HG03571 (cell line): ENCODE measurements around the gene ASH1L.
"Not testable (repeated sequence)": the region's sequence is repeated elsewhere in the genome, so short reads cannot be mapped to it uniquely, and the experiment has no call there.

Experiments used
- ATAC-seq: cut with Tn5 transposase; IDR thresholded peaks from one replicate; pipeline ENCODE4 v1.9.1; 2021; ENCODE audit not compliant: unreplicated experiment

The ASH1L gene

DNA sequence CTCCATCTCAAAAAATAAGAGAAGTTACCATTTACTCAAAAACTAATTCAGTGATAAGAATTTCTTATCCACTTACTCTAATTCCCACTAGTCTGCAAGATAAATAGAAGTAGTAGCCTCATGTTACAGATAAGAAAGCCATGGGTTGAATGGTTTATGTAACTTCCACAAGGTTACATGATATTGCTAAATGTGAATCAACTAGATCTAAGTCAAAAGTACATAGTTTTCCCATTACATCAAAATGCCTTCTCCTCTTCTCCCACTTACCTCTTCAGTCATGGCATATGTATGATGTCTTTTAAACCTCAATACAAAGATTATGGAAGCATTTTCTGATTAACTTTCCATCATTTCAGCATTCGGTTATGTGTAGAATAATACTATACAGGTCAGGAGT lies 108.5 kb downstream of the ASH1L start:
- no peak for ATAC-seq

DNA sequence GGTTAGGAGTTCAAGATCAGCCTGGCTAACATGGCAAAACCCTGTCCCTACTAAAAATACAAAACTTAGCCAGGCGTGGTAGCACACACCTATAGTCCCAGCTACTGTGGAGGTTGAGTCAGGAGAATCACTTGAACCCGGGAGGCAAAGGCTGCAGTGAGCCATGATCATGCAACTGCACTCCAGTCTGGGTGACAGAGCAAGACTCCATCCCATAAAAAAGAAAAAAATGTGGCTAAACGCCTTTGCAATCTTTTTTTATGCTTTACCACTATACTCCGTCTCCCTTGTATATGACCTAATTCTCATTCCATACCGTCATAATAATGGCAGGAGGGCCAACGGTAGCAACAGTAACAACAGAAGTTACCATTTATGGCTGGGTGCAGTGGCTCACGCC lies 109.5 kb downstream of the ASH1L start:
- ATAC-seq: no peak

DNA sequence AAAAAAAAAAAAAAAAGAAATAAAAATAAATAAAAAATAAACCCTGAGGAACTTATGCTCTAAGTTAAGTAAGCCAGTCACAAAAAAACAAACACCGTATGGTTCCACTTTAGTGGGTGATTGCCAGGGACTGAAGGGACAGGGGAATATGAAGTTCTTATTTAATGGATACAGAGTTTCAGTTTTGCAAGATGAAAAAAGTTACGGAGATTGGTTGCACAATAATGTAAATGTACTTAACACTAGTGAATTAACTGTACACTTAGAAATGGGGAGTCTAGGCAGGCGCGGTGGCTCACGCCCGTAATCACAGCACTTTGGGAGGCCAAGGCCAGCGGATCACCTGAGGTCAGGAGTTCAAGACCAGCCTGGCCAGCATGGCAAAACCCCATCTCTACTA lies 111.4 kb downstream of the ASH1L start:
- ATAC-seq: no peak

GRCh38 chr1:155442431-155442830 lies 120.2 kb downstream of the ASH1L start:
- not testable (repeated sequence) for ATAC-seq

DNA sequence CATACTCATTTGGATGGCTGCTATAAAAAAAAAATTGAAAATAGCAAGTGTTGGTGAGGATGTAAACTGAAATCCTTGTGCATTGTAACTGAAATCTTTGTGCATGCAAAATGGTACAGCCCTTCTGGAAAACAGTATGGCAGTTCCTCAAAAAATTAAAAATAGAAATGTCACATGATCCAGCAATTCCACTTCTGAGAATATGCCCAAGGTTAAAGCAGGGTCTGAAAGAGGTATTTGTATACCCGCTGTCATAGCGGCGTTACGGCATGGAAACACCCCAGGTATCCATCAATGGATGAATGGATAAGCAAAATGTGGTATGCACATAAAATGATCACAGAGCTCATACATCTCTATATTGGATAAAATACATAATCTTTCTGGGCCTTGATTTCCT lies 125.2 kb downstream of the ASH1L start:
- ATAC-seq: no peak

GRCh38 chr1:155433831-155434389 lies 128.7 kb downstream of the ASH1L start:
- ATAC-seq: not testable (repeated sequence)

GRCh38 chr1:155433128-155433830 lies 129.3 kb downstream of the ASH1L start:
- not testable (repeated sequence) for ATAC-seq

- no peak for ATAC-seq
Measured at GRCh38 chr1:155424091-155424490, 138.5 kb downstream of the ASH1L start.

GRCh38 chr1:155420788-155421187 lies 141.8 kb downstream of the ASH1L start:
- ATAC-seq: no peak

GRCh38 chr1:155411840-155412239 lies 150.8 kb downstream of the ASH1L start:
- not testable (repeated sequence) for ATAC-seq

- ATAC-seq: no peak
Measured at GRCh38 chr1:155410931-155411330, 151.7 kb downstream of the ASH1L start.

DNA sequence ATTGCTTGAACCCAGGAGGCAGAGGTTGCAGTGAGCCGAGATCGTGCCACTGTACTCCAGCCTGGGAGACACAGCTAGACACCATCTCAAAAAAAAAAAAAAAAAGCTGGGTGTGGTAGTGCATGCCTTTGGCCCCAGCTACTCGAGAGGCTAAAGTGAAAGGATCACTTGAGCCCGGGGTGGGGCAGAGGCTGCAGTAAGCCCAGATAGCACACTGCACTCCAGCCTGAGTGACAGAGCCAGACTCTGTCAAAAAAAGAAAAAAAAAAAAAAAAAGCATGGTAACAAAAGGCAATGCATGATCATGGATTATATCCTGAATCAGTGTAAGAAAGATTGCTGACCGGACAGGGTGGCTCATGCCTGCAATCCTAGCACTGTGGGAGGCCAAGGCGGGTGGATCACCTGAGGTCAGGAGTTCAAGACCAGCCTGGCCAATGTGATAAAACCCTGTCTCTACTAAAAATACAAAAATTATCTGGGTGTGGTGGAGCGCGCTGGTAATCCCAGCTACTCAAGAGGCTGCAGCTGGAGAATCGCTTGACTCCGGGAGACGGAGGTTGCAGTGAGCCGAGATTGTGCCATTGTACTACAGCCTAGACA lies 165.6 kb downstream of the ASH1L start:
- no peak for ATAC-seq

- ATAC-seq: no peak
Measured at GRCh38 chr1:155392898-155393411, 169.6 kb downstream of the ASH1L start.

GRCh38 chr1:155389826-155390225 lies 172.8 kb downstream of the ASH1L start:
- no peak for ATAC-seq

GRCh38 chr1:155385836-155386235 lies 176.8 kb downstream of the ASH1L start:
- not testable (repeated sequence) for ATAC-seq

- no peak for ATAC-seq
Measured at GRCh38 chr1:155383406-155383805, 179.2 kb downstream of the ASH1L start.

DNA sequence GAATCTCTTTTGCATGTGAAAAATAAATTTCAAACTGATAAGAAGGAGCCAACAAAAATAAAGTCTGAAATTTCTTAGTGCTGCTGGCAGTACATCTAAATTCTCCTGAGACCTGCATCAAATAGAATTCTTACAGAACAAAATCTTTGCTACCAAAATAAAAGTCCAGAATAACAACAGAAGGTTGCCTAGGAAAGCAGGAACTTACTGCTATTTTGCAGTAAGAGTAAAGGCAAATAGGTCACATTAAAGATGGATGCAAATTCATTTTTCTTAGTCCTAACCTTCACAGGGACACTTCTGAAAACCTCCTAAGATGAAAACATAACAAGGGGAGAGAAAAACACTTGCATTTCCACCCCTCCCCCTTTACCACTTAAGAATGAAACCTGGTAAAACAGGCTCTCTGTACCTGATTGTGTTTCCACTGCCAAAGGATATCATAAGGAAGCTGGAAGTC lies 182.9 kb downstream of the ASH1L start:
- no peak for ATAC-seq

DNA sequence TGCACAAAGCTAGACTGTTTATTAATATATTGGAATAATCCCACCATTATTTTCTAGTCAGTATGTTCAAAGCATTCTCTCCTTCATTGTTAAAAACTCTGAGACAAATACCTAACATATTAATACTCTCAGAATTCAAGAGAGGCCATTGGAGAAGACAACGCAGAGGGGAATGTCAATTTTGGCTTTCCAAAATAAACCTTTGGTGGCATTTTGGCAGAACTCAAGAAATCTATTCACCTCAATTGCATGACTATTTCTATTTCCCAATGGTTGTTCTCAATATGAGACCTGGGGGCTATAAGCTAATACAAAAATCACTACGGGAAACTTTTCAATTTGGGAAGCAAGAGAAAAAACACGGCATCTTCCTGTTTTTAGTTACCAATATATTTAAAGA lies 183.4 kb downstream of the ASH1L start:
- ATAC-seq: no peak

DNA sequence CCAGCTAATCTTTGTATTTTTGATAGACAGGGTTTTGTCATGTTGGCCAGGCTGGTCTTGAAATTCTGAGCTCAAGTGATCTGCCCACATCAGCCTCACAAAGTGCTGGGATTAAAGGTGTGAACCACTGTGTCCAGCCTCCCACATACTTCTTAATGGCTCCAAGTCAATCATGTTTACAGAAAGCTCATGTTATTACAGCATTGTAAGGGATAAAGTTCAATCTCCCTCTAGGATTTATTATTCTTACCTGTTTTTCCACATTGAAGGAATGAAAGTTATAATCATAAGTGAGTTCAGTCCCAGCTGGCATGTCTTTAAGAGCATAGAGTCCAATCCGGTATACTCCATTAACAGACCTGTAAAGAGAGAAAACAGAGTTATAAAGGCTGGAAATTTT lies 202.6 kb downstream of the ASH1L start:
- ATAC-seq: no peak

GRCh38 chr1:155352631-155353030 lies 210.0 kb downstream of the ASH1L start:
- no peak for ATAC-seq

DNA sequence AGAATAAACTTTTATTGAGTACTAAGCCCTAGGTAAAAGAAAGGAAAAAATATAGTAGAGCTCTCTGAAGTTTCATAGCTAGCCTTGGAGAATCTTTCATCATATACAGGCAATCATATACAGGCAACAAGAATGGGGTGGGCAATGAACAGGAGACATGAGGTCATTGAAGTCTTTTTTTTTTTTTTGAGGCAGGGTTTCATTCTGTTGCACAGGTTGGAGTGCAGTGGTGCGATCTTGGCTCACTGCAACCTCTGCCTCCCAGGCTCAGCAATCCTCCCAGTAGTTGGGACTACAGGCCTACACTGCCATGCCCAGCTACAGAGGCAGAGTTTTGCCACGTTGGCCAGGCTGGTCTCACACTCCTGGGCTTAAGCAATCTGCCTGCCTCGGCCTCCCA lies 219.8 kb downstream of the ASH1L start:
- no peak for ATAC-seq

DNA sequence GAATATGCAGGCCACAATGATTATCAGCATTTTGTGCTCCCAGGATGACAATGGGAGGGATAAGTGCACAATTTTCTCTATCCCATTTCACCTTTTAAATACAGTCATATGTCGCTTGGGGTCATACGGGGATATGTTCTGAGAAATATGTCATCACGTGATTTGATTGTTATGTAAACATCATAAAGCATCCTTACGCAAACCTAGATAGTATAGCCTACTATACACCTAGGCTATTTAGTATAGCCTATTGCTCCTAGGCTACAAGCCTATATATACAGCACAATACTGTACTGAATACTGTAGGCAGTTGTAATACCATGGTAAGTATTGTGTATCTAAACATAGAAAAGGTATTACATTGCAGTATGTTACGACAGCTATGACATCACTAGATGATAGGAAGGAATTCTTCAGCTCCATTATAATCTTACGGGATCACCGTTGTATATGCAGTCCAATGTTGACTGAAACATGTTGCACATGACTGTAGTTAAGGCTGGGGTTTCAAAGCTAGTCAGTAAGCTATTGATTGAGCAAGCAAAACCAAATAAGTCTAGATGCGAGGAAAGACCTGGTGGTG lies 223.0 kb downstream of the ASH1L start:
- ATAC-seq: no peak
